SJCRH30 (cell line): ENCODE measurements around the gene JADE1. TPM values are rescaled to one million over a fixed set of nuclear protein-coding genes. Genes with fewer than 3 reads are reported as not detected.

Experiments used
- DNase-seq, 2 experiments: peaks; one replicate each; pipeline ENCODE4 v3.0.0-alpha.2; 2015 to 2020
- H3K27ac ChIP-seq: fragments of 250-450 bp; sonication (Bioruptor Pico); 2 replicates; pipeline ENCODE4 v1.5.1; 2020; ENCODE audit warnings: mild to moderate bottlenecking, moderate library complexity
- H3K27me3 ChIP-seq: fragments of 250-450 bp; sonication (Bioruptor Pico); 2 replicates; pipeline ENCODE4 v1.5.1; 2020; ENCODE audit warnings: mild to moderate bottlenecking, moderate library complexity
- H3K36me3 ChIP-seq: fragments of 250-450 bp; sonication (Bioruptor Pico); 2 replicates; pipeline ENCODE4 v1.5.1; 2020; ENCODE audit warnings: mild to moderate bottlenecking, moderate library complexity
- H3K4me1 ChIP-seq: fragments of 250-450 bp; sonication (Bioruptor Pico); 2 replicates; pipeline ENCODE4 v1.5.1; 2020; ENCODE audit warnings: mild to moderate bottlenecking, moderate library complexity
- H3K4me3 ChIP-seq: fragments of 250-450 bp; sonication (Bioruptor Pico); 2 replicates; pipeline ENCODE4 v1.5.1; 2020; ENCODE audit warnings: mild to moderate bottlenecking, moderate library complexity
- H3K9me3 ChIP-seq: fragments of 250-450 bp; sonication (Bioruptor Pico); replicated peaks from 2 replicates; pipeline ENCODE4 v1.5.1; 2020; ENCODE audit warnings: mild to moderate bottlenecking, moderate library complexity
- total RNA-seq: library from RNA; depleted of rRNA; stranded (reverse); fragments of >200 nt; shearing (Covaris generic); gene quantifications from 2 replicates; pipeline ENCODE4 v1.2.3, GENCODE V29; 2014

Gene JADE1
- total RNA-seq, 1 experiment from 2014 or later: 27.5 TPM

GRCh38 chr4:128796934-128797333, 12.6 kb upstream of the JADE1 start:
- Histone ChIP-seq H3K4me1 (no peaks in the 10 kb centered on the region), H3K36me3 (no peaks in the 10 kb centered on the region), H3K4me3 (no peak overlapping the region)

GRCh38 chr4:128800284-128800683, 9.2 kb upstream of the JADE1 start:
- no peak for DNase-seq
- no peaks in the 10 kb centered on the region for H3K27me3 ChIP-seq
- H3K9me3 ChIP-seq: no peaks in the 10 kb centered on the region
- H3K27ac ChIP-seq: no peak overlapping the region
- H3K4me1 ChIP-seq: no peaks in the 10 kb centered on the region
- H3K4me3 ChIP-seq: no peak overlapping the region
- no peaks in the 10 kb centered on the region for H3K36me3 ChIP-seq

More at GRCh38 chr4:128796934-128797333, 12.6 kb upstream of the JADE1 start:
- H3K9me3 ChIP-seq: no peaks in the 10 kb centered on the region
- no peak for DNase-seq
- H3K27ac ChIP-seq: no peak overlapping the region
- no peaks in the 10 kb centered on the region for H3K27me3 ChIP-seq

GRCh38 chr4:128800701-128801284, 8.7 kb upstream of the JADE1 start:
- DNase-seq: no peak
- no peak overlapping the region for H3K4me3 ChIP-seq
- H3K27me3 ChIP-seq: no peaks in the 10 kb centered on the region
- H3K27ac ChIP-seq: no peak overlapping the region
- H3K36me3 ChIP-seq: no peaks in the 10 kb centered on the region
- H3K4me1 ChIP-seq: no peaks in the 10 kb centered on the region
- H3K9me3 ChIP-seq: no peaks in the 10 kb centered on the region

GRCh38 chr4:128802680-128803628, 6.5 kb upstream of the JADE1 start:
- no peak overlapping the region for H3K4me3 ChIP-seq
- H3K4me1 ChIP-seq: no peaks in the 10 kb centered on the region
- no peak for DNase-seq
- H3K27me3 ChIP-seq: no peaks in the 10 kb centered on the region
- no peaks in the 10 kb centered on the region for H3K36me3 ChIP-seq
- H3K9me3 ChIP-seq: no peaks in the 10 kb centered on the region
- no peak overlapping the region for H3K27ac ChIP-seq

GRCh38 chr4:128803783-128804182, 5.7 kb upstream of the JADE1 start:
- H3K4me1 ChIP-seq: no peaks in the 10 kb centered on the region
- no peaks in the 10 kb centered on the region for H3K27me3 ChIP-seq
- H3K36me3 ChIP-seq: no peaks in the 10 kb centered on the region
- no peak overlapping the region for H3K4me3 ChIP-seq
- H3K27ac ChIP-seq: no peak overlapping the region
- no peak for DNase-seq
- H3K9me3 ChIP-seq: no peaks in the 10 kb centered on the region

- H3K27ac ChIP-seq: peak overlapping the region; percentile 97
- peak overlapping the region; percentile 81 for H3K4me3 ChIP-seq
- no peaks in the 10 kb centered on the region for H3K36me3 ChIP-seq
- H3K27me3 ChIP-seq: no peaks in the 10 kb centered on the region
- H3K4me1 ChIP-seq: no peaks in the 10 kb centered on the region
- peak; percentile 13 to 45 for DNase-seq
- no peaks in the 10 kb centered on the region for H3K9me3 ChIP-seq
These were observed 901 bp downstream of the JADE1 start for GRCh38 chr4:128810331-128810870.

- DNase-seq: peak; percentile 86 to 89
- no peaks in the 10 kb centered on the region for H3K36me3 ChIP-seq
- H3K27me3 ChIP-seq: no peaks in the 10 kb centered on the region
- peak overlapping the region; percentile 97 for H3K27ac ChIP-seq
- H3K4me1 ChIP-seq: no peaks in the 10 kb centered on the region
- no peaks in the 10 kb centered on the region for H3K9me3 ChIP-seq
- peak overlapping the region; percentile 81 for H3K4me3 ChIP-seq
These were observed 1.5 kb downstream of the JADE1 start for GRCh38 chr4:128810871-128811570.

- DNase-seq: peak; percentile 89 to 91
- peak overlapping the region; percentile 81 for H3K4me3 ChIP-seq
These were observed 2.3 kb downstream of the JADE1 start for GRCh38 chr4:128811571-128812441.

GRCh38 chr4:128812442-128813235, 3.1 kb downstream of the JADE1 start:
- Histone ChIP-seq H3K4me3 (peak overlapping the region; percentile 81), H3K9me3 (no peaks in the 10 kb centered on the region), H3K27me3 (no peaks in the 10 kb centered on the region), H3K36me3 (peaks cover 3% of the 10 kb centered on the region; the same call in 1 of the 2 replicates), H3K4me1 (no peaks in the 10 kb centered on the region), H3K27ac (peak overlapping the region; percentile 97)
- peak; percentile 71 to 76 for DNase-seq

More at GRCh38 chr4:128811571-128812441, 2.3 kb downstream of the JADE1 start:
- Histone ChIP-seq H3K4me1 (no peaks in the 10 kb centered on the region), H3K9me3 (no peaks in the 10 kb centered on the region), H3K27ac (peak overlapping the region; percentile 97), H3K36me3 (peaks cover 3% of the 10 kb centered on the region; the same call in 1 of the 2 replicates), H3K27me3 (no peaks in the 10 kb centered on the region)

GRCh38 chr4:128813965-128814364, 4.5 kb downstream of the JADE1 start:
- H3K9me3 ChIP-seq: no peaks in the 10 kb centered on the region
- H3K4me1 ChIP-seq: no peaks in the 10 kb centered on the region
- H3K27me3 ChIP-seq: no peaks in the 10 kb centered on the region
- H3K36me3 ChIP-seq: peaks cover 5% of the 10 kb centered on the region
- H3K4me3 ChIP-seq: no peak overlapping the region
- no peak overlapping the region for H3K27ac ChIP-seq
- no peak for DNase-seq

GRCh38 chr4:128818442-128818841, 8.9 kb downstream of the JADE1 start:
- no peak overlapping the region for H3K27ac ChIP-seq
- H3K36me3 ChIP-seq: peaks cover 5% of the 10 kb centered on the region
- H3K27me3 ChIP-seq: no peaks in the 10 kb centered on the region
- no peak overlapping the region for H3K4me3 ChIP-seq
- no peaks in the 10 kb centered on the region for H3K9me3 ChIP-seq
- DNase-seq: no peak
- no peaks in the 10 kb centered on the region for H3K4me1 ChIP-seq

GRCh38 chr4:128819082-128819742, 9.7 kb downstream of the JADE1 start:
- H3K4me1 ChIP-seq: no peaks in the 10 kb centered on the region
- H3K27me3 ChIP-seq: no peaks in the 10 kb centered on the region
- no peak overlapping the region for H3K27ac ChIP-seq
- H3K36me3 ChIP-seq: peaks cover 5% of the 10 kb centered on the region
- H3K9me3 ChIP-seq: no peaks in the 10 kb centered on the region
- DNase-seq: no peak
- no peak overlapping the region for H3K4me3 ChIP-seq

GRCh38 chr4:128820671-128821070, 11.2 kb downstream of the JADE1 start:
- no peak overlapping the region for H3K27ac ChIP-seq
- no peaks in the 10 kb centered on the region for H3K4me1 ChIP-seq

More at GRCh38 chr4:128820671-128821070, 11.2 kb downstream of the JADE1 start:
- H3K27me3 ChIP-seq: no peaks in the 10 kb centered on the region
- peaks cover 5% of the 10 kb centered on the region for H3K36me3 ChIP-seq
- no peaks in the 10 kb centered on the region for H3K9me3 ChIP-seq
- no peak overlapping the region for H3K4me3 ChIP-seq
- DNase-seq: no peak
